CD4-positive, alpha-beta T cell treated with Interferon alpha-2 for 1 hour (primary cell): ENCODE results near the gene CILP2.

Experiments
- DNase-seq, 2 donors: peaks; one replicate each; pipeline ENCODE4 v3.0.0-alpha.2; 2020 to 2022

The CILP2 gene

GRCh38 chr19:19531951-19532805 lies 5.9 kb upstream of the CILP2 start:
- peak; percentile 78 to 87 for DNase-seq

GRCh38 chr19:19532806-19533701 lies 5.0 kb upstream of the CILP2 start:
- DNase-seq, result no peak

DNA sequence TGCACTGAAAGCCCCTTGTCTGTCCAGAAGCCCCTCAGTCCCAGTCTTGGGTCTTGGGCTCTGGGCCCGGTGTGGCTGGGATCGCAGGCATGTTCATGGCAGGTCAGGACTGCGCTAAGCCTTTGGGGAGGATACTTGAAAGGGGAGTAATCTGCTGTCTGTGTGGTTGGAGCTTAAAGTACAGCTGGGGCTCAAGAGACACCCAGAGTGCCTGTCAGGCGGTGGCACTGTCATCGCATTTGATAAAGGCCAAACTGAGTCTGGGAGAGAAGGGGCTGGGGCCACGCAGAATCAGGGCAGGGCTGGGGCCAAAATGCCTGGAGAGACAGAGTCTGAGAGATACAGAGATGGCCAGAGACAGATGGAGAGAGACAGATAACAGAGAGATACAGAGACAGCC lies 4.2 kb upstream of the CILP2 start:
- no peak for DNase-seq

- no peak for DNase-seq
These were observed 3.4 kb upstream of the CILP2 start for GRCh38 chr19:19534556-19535265.

DNA sequence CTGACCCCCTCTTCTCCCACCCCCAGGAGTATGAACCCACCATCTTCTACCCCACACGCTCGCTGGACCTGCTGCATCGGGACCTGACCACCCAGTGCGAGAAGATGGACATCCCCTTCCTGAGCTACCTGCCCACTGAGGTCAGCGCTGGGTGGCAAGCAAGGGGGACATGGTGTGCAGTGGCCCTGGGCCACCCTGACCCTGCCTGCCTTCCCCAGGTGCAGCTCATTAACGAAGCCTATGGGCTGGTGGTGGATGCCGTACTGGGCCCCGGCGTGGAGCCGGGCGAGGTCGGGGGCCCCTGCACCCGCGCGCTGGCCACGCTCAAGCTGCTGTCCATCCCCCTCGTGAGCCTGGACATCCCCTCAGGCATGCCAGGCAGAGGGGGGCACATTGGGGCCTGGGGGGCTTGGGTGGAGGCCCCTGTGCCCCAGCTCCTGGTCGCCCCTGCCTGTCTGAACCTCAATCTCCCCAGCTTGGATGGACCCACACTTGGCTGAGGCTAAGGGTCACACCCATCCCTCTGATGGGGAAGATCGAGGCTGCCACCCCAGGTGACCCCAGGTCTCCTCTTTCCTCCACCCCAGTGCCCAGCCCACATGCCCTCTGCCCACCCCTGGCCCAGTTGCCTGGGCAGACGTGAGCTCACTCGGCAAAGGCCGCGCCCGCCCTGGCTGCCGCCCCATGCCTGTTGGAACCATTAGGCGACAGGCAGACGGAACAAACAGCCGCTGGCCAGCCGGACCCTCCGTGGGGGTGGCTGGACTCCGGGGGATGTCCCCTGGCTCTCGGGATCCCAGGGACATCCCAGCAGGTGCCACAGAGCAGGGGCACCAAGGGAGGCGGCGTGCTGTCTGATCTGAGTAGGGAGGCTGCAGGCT lies 2.5 kb upstream of the CILP2 start:
- DNase-seq, result no peak

DNA sequence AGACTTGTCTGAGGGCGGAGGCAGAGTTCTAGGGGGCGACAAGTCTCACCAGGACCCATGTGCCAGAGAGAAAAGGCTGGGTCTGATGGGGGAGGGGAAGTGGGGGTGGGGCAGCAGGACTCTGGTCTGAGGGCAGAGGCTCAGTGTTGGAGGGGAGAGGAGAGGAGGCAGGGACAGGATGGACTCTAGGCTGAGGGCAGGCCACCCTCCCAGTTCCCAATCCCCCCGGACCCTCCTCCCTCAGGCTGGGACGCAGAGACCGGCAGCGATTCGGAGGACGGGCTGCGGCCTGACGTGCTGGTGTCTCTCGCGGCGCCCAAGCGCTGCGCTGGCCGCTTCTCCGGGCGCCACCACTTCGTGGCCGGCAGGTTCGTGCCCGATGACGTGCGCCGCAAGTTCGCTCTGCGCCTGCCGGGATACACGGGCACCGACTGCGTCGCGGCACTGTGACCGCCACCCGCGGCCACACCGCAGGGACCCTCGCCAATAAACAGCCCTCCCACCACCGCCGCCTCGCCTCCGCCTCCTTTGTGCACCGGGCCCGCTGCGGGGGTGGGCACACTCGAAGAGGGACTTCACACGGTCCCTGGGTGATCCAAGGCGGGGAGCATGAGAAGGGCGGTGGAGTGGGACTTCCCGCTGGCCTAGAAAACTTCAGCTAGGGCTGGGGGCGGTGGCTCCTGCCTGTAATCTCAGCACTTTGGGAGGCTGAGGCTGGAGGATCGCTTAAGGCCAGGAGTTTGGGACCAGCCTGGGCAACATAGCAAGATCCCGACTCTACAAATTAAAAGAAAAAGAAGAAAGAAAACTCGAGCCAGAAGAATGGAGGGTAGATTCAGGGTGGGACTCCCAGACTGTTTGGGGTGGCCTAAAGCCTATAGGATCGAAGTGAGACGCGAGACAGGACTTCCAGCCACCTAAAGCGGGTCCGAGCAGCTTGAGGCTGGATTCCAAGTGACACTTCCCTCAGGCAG lies 703 bp upstream of the CILP2 start:
- peak in 1 of 2 donors; percentile 39 for DNase-seq

- DNase-seq, result no peak
These were observed 711 bp downstream of the CILP2 start for GRCh38 chr19:19538785-19539166.

DNA sequence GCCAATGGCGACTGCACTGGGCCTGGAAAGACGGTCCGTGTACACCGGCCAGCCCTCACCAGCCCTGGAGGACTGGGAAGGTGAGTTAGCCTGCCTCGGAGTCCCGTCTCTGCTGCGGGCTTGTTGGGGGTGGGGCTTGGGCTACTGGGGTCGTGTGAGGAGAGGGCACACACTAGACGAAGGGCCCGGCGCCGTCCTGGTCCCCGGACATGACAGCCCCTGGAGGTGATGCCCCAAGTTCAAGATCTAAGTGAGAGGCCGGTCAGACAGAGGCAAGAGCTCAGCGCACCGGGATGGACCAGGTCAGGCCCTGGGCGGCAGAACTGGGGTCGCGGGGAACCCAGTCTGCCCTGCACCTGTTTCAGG lies 1.6 kb downstream of the CILP2 start:
- no peak for DNase-seq

- peak; percentile 80 to 83 for DNase-seq
These were observed 2.1 kb downstream of the CILP2 start for GRCh38 chr19:19540064-19540714.

DNA sequence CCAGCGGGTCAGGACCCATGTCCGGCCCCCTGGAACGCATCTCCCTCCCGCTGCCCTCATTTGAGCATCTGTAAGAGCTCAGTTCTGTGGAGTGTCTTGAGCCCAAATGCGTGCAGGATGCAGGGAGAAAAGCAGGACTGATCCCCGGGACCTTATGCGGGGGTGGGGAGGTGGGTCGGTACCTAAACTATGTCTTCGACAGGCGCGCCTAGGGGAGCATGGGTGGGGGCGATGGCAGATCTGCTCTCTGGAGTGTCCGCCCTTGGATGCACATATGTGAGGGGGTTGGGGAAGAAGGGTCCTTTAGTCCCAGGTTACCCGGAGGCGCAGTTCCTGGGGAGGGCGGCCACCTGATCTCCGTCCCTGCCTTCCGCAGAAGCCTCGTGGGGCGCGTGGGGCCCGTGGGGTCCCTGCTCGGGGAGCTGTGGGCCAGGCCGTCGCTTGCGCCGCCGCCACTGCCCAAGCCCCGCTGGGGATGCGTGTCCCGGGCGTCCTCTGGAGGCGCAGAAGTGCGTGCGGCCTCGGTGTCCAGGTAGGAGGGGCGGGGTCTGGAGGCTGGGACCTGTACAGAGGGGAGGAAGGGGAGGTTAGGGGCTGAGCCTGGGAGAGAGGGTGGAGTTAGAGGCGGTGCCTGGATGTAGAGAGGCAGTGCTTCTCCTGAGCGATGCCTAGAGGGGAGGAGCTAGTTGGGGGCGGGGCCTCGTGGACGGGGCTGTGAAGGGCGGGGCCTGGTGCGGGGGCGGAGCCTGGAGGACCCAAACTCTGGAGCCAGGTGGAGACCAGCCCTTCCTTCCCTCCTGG lies 2.9 kb downstream of the CILP2 start:
- DNase-seq, result peak; percentile 80 to 86

GRCh38 chr19:19541616-19542015 lies 3.6 kb downstream of the CILP2 start:
- no peak for DNase-seq

DNA sequence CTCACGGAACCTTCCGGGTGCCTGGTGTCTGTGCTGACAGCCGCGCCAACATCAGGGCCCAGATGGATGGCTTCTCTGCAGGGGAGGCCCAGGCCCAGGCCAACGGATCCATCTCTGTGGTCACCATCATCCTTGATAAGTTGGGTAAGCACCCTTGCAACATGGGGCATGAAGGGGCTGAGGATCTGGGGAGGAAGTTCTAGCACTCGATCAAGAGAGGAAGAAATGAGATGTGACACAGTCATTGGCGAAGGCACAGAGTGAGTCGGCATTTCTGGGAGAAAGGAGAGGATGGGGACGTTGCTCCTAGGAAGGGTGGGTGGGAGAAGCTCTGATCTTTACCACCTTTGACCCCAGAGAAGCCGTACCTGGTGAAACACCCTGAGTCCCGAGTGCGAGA lies 4.4 kb downstream of the CILP2 start:
- no peak for DNase-seq

DNA sequence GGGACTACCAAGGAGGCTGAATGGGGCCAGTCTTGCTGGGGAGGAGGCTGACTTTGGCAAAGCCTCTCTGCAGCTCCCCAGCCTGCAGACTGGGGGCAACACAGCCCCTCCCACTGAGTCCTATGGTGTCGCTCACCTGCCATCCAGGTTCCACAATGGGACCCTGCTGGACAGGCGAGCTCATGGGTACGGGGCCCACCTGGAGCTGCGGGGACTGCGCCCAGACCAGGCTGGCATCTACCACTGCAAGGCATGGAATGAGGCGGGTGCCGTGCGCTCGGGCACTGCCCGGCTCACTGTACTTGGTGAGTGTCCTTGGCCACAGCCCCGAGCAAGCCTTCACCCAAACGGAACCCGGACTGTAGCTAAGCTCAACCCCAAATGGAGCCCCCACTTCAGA lies 5.0 kb downstream of the CILP2 start:
- no peak for DNase-seq

DNA sequence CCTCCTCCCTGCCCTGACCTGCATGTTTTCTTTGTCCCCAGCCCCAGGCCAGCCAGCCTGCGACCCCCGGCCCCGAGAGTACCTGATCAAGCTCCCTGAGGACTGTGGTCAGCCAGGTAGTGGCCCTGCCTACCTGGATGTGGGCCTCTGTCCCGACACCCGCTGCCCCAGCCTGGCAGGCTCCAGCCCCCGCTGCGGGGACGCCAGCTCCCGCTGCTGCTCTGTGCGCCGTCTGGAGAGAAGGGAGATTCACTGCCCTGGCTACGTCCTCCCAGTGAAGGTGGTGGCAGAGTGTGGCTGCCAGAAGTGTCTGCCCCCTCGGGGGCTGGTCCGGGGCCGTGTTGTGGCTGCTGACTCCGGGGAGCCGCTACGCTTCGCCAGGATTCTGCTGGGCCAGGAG lies 5.6 kb downstream of the CILP2 start:
- no peak for DNase-seq

DNA sequence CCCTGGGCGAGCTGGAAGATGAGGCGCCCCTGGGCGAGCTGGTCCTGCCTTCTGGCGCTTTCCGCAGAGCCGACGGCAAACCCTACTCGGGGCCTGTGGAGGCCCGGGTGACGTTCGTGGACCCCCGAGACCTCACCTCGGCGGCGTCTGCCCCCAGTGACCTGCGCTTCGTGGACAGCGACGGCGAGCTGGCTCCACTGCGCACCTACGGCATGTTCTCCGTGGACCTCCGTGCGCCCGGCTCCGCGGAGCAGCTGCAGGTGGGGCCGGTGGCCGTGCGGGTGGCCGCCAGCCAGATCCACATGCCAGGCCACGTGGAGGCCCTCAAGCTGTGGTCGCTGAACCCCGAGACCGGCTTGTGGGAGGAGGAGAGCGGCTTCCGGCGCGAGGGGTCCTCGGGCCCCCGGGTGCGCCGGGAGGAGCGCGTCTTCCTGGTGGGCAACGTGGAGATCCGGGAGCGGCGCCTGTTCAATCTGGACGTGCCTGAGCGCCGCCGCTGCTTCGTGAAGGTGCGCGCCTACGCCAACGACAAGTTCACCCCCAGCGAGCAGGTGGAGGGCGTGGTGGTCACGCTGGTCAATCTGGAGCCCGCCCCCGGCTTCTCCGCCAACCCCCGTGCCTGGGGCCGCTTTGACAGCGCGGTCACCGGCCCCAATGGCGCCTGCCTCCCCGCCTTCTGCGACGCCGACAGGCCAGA lies 6.3 kb downstream of the CILP2 start:
- DNase-seq, result no peak

DNA sequence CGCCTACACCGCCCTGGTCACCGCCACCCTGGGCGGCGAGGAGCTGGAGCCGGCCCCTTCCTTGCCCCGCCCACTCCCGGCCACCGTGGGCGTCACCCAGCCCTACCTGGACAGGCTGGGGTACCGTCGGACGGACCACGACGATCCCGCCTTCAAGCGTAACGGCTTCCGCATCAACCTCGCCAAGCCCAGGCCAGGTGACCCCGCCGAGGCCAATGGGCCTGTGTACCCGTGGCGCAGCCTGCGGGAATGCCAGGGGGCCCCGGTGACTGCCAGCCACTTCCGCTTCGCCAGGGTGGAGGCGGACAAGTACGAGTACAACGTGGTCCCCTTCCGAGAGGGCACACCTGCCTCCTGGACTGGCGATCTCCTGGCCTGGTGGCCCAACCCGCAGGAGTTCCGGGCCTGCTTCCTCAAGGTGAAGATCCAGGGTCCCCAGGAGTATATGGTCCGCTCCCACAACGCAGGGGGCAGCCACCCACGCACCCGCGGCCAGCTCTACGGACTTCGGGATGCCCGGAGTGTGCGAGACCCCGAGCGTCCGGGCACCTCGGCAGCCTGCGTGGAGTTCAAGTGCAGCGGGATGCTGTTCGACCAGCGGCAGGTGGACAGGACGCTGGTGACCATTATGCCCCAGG lies 7.0 kb downstream of the CILP2 start:
- no peak for DNase-seq

GRCh38 chr19:19545707-19546106 lies 7.6 kb downstream of the CILP2 start:
- DNase-seq, result no peak

DNA sequence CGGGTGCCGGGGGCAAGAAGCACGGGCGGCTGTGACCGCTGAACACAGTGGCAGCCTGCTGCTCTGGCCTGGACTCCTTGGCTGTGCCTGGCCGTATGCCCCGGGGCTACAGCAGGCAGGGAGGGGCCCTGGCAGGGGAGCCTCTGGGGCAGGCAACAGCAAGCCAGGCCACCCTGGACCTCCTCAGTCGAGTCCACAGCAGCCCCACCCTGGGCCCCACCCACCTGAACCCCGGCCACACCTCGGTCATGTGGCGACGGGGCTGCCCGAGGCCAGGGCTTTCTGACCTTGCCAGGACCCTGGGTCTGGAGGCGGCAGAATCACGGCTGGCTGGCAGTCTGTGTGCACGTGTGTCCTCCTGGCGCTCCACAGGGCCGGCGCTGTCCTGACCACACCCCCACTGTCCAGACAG lies 8.7 kb downstream of the CILP2 start:
- DNase-seq, result no peak
